Vagina (tissue), 2 donors: ENCODE results near the gene ACTR5. TPM values are rescaled to one million over a fixed set of nuclear protein-coding genes. Genes with fewer than 3 reads are reported as not detected.
"Not testable (repeated sequence)": the region's sequence is repeated elsewhere in the genome, so short reads cannot be mapped to it uniquely, and the experiment has no call there.

ENCODE experiments used
- DNase-seq, 2 donors: peaks; one replicate each; pipeline ENCODE4 v3.0.0-alpha.2; 2017; ENCODE audit errors: extremely low spot score in 2 of 2
- H3K27ac ChIP-seq: fragments of 200-600 bp; sonication (generic); one replicate; pipeline ENCODE4 v1.5.1; 2019
- H3K27me3 ChIP-seq: fragments of 200-600 bp; sonication (generic); one replicate; pipeline ENCODE4 v1.5.1; 2019
- H3K36me3 ChIP-seq, 2 donors: fragments of 200-600 bp; sonication (generic); one replicate each; pipeline ENCODE4 v1.5.1; 2017 to 2019
- H3K4me1 ChIP-seq: fragments of 200-600 bp; sonication (generic); one replicate; pipeline ENCODE4 v1.5.1; 2019
- H3K4me3 ChIP-seq, 2 donors: fragments of 200-600 bp; sonication (generic); 1 replicate in 1 of 2; 2 replicates in 1 of 2; pipeline ENCODE4 v1.5.1; 2016 to 2019
- H3K9me3 ChIP-seq: fragments of 200-600 bp; sonication (generic); one replicate; pipeline ENCODE4 v1.5.1; 2019
- CTCF ChIP-seq, 3 experiments: fragments of 450-650 bp in 2 of 3; fragments of 200-600 bp in 1 of 3; sonication (generic) in 1 of 3; IDR thresholded peaks; one replicate each; pipeline ENCODE4 v1.5.1; 2017 to 2019; ENCODE audit warnings: antibody characterized with exemption in 3 of 3, mild to moderate bottlenecking in 2 of 3, moderate library complexity in 2 of 3
- POLR2A ChIP-seq, 2 donors: fragments of 450-650 bp; IDR thresholded peaks; one replicate each; pipeline ENCODE4 v1.6.1; 2017; ENCODE audit warnings: antibody characterized with exemption in 2 of 2, mild to moderate bottlenecking in 2 of 2, moderate library complexity in 2 of 2
- POLR2AphosphoS5 ChIP-seq, 2 donors: sonication (generic); formaldehyde crosslinking; IDR thresholded peaks; one replicate each; pipeline ENCODE4 v1.9.0; 2017; ENCODE audit warnings: antibody characterized with exemption in 2 of 2, mild to moderate bottlenecking in 2 of 2, low read depth in 1 of 2; ENCODE audit not compliant: insufficient read depth in 1 of 2
- intact Hi-C: fragments of 100-400 bp; cut with DNase I; formaldehyde crosslinking; loops from one replicate; pipeline ENCODE4 v1.15.1; 2023
- total RNA-seq: library from RNA; depleted of rRNA; stranded (reverse); fragments of >200 nt; gene quantifications from one replicate; pipeline ENCODE4 v1.2.3, GENCODE V29; 2016

The ACTR5 gene
- total RNA-seq, 1 donor from 2014 or later: 18.4 TPM

GRCh38 chr20:38791940-38792339 is 43.7 kb downstream of the ACTR5 start:
- no peaks in the 10 kb centered on the region for H3K36me3 ChIP-seq
- no peaks in the 10 kb centered on the region for H3K9me3 ChIP-seq
- TF ChIP-seq CTCF (IDR thresholded peaks at IDR 0.05): no peak
- intact Hi-C loops: no loop called here
- no peaks in the 10 kb centered on the region for H3K27me3 ChIP-seq
- H3K4me1 ChIP-seq: no peaks in the 10 kb centered on the region
- H3K4me3 ChIP-seq: no peak overlapping the region
- DNase-seq: no peak
- no peak overlapping the region for H3K27ac ChIP-seq

DNA sequence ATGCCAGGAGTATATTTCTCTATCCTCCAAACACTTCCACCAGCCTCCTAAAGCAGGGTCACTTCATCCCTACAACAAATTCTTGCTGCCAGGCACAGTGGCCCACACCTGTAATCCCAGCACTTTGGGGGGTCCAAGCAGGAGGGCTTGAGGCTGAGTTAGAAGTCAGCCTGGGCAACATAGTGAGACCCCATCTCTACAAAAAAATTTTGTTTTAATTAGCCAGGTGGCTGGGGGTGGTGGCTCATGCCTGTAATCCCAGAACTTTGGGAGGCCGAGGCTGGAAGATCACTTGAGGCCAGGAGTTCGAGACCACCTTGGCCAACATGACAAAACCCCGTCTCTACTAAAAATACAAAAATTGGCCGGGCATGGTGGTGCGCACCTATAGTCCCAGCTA is 45.8 kb downstream of the ACTR5 start:
- H3K4me1 ChIP-seq, H3K27ac ChIP-seq, H3K4me3 ChIP-seq, H3K36me3 ChIP-seq, intact Hi-C loops, H3K9me3 ChIP-seq, DNase-seq, H3K27me3 ChIP-seq: not testable (repeated sequence)

DNA sequence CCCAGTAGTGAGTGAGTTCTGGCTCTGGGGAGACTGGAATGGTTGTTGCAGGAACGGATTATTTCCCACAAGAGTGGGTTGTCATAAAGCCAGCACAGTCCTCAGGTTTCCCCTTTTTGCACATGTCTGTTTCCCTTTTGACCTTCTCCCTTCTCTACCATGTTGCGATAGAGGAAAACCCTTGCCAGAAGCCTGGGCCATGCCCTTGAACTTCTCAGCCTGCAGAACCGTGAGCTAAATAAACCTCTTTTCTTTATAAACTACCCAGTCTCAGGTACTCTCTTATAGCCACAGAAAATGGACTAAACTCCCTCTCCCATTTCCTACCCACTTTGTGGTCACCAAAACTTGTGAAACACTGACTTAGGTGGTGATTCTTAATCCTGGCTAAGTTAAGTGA is 50.0 kb downstream of the ACTR5 start:
- H3K27me3 ChIP-seq: no peaks in the 10 kb centered on the region
- H3K27ac ChIP-seq: no peak overlapping the region
- no peak overlapping the region for H3K4me3 ChIP-seq
- H3K9me3 ChIP-seq: no peaks in the 10 kb centered on the region
- no peaks in the 10 kb centered on the region for H3K4me1 ChIP-seq
- H3K36me3 ChIP-seq: no peaks in the 10 kb centered on the region
- TF ChIP-seq CTCF (IDR thresholded peaks at IDR 0.05): no peak
- no peak for TF ChIP-seq POLR2A (IDR thresholded peaks at IDR 0.05)
- TF ChIP-seq POLR2AphosphoS5 (IDR thresholded peaks at IDR 0.05; ENCODE audit: insufficient read depth in 1 of 2, low read depth in 1 of 2): no peak
- intact Hi-C loops: no loop called here
- DNase-seq: no peak

GRCh38 chr20:38799203-38799602 is 50.9 kb downstream of the ACTR5 start:
- intact Hi-C loops: no loop called here
- no peaks in the 10 kb centered on the region for H3K4me1 ChIP-seq

GRCh38 chr20:38800882-38801281 is 52.6 kb downstream of the ACTR5 start:
- intact Hi-C loops: no loop called here
- peaks cover 9% of the 10 kb centered on the region for H3K4me1 ChIP-seq
- H3K27me3 ChIP-seq: no peaks in the 10 kb centered on the region
- TF ChIP-seq CTCF (IDR thresholded peaks at IDR 0.05) (no peak), POLR2A (IDR thresholded peaks at IDR 0.05) (no peak), POLR2AphosphoS5 (IDR thresholded peaks at IDR 0.05; ENCODE audit: insufficient read depth in 1 of 2, low read depth in 1 of 2) (no peak)
- H3K9me3 ChIP-seq: no peaks in the 10 kb centered on the region
- no peak overlapping the region for H3K27ac ChIP-seq
- H3K36me3 ChIP-seq: no peaks in the 10 kb centered on the region
- no peak overlapping the region for H3K4me3 ChIP-seq
- no peak for DNase-seq

More at GRCh38 chr20:38799203-38799602, 50.9 kb downstream of the ACTR5 start:
- no peak for DNase-seq
- no peak for TF ChIP-seq CTCF (IDR thresholded peaks at IDR 0.05)
- TF ChIP-seq POLR2AphosphoS5 (IDR thresholded peaks at IDR 0.05; ENCODE audit: insufficient read depth in 1 of 2, low read depth in 1 of 2): peak in 1 of 2 donors; percentile 39
- no peaks in the 10 kb centered on the region for H3K9me3 ChIP-seq
- no peaks in the 10 kb centered on the region for H3K36me3 ChIP-seq
- H3K27ac ChIP-seq: no peak overlapping the region
- no peak overlapping the region for H3K4me3 ChIP-seq
- H3K27me3 ChIP-seq: no peaks in the 10 kb centered on the region

DNA sequence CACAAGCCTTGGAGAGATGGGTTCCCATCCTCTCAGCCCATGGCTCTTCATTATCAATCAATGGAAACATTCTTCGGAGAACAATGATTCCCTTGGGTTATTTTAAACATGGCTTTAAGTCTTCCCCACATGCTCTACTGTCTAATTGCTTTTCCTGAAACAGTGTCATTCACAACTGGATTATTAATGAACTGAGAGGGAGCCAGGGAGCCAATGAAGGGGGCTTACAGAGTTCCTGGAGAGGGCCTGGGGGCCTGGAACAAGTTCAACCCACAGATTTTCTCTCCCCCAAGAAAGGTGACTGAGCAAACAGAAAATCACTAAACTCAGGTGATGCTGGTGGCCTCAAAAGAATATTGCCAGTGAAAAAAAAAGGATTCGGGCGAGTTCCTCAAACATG is 56.0 kb downstream of the ACTR5 start:
- TF ChIP-seq POLR2A (IDR thresholded peaks at IDR 0.05): no peak
- TF ChIP-seq CTCF (IDR thresholded peaks at IDR 0.05): no peak
- no peak for TF ChIP-seq POLR2AphosphoS5 (IDR thresholded peaks at IDR 0.05; ENCODE audit: insufficient read depth in 1 of 2, low read depth in 1 of 2)
- H3K4me1 ChIP-seq: peaks cover 32% of the 10 kb centered on the region
- DNase-seq: no peak
- intact Hi-C loops: no loop called here
- H3K27me3 ChIP-seq: peaks cover 3% of the 10 kb centered on the region
- no peaks in the 10 kb centered on the region for H3K36me3 ChIP-seq
- H3K9me3 ChIP-seq: no peaks in the 10 kb centered on the region
- H3K27ac ChIP-seq: peak overlapping the region; percentile 54
- H3K4me3 ChIP-seq: no peak overlapping the region
